ENCODE results near the gene MTARC2.

- TF ChIP-seq, protein P1, sequence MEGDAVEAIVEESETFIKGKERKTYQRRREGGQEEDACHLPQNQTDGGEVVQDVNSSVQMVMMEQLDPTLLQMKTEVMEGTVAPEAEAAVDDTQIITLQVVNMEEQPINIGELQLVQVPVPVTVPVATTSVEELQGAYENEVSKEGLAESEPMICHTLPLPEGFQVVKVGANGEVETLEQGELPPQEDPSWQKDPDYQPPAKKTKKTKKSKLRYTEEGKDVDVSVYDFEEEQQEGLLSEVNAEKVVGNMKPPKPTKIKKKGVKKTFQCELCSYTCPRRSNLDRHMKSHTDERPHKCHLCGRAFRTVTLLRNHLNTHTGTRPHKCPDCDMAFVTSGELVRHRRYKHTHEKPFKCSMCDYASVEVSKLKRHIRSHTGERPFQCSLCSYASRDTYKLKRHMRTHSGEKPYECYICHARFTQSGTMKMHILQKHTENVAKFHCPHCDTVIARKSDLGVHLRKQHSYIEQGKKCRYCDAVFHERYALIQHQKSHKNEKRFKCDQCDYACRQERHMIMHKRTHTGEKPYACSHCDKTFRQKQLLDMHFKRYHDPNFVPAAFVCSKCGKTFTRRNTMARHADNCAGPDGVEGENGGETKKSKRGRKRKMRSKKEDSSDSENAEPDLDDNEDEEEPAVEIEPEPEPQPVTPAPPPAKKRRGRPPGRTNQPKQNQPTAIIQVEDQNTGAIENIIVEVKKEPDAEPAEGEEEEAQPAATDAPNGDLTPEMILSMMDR (IDR thresholded peaks at IDR 0.05; ENCODE audit: poor library complexity, severe bottlenecking) = no peak
- TF ChIP-seq EP300 (conservative IDR thresholded peaks at IDR 0.05; ENCODE audit: poor library complexity, severe bottlenecking) (no peak), EZH2 (IDR thresholded peaks at IDR 0.05; ENCODE audit: borderline replicate concordance, insufficient read depth, low read length, poor library complexity, severe bottlenecking) (no peak), TAF1 (IDR thresholded peaks at IDR 0.05; ENCODE audit: low read depth) (no peak), POLR2AphosphoS5 (IDR thresholded peaks at IDR 0.05) (no peak), RAD21 (conservative IDR thresholded peaks at IDR 0.05) (no peak)
These were observed 85.3 kb downstream of the MTARC2 start for GRCh38 chr1:220833436-220833835.
